WTC11 (cell line): ENCODE measurements around the gene CTNNA2. TPM values are rescaled to one million over a fixed set of nuclear protein-coding genes. Genes with fewer than 3 reads are reported as not detected.

Experiments
- ATAC-seq: fragments of 200-7000 bp; cut with Tn5 transposase; 2 replicates; pipeline ENCODE4 v1.10.0; 2021; ENCODE audit warnings: mild to moderate bottlenecking, moderate library complexity
- CTCF ChIA-PET: fragments of 300-600 bp; sonication (Branson Sonifier 250); formaldehyde crosslinking; loops from one replicate; lab custom pipeline; 2021; ENCODE audit warnings: antibody characterized with exemption; lab: Charles Lee
- POLR2A ChIA-PET: fragments of 350-600 bp; sonication (Branson Sonifier 250); formaldehyde crosslinking; loops from one replicate; lab custom pipeline; 2021; ENCODE audit warnings: antibody characterized with exemption; lab: Charles Lee
- DNase-seq: peaks from one replicate; pipeline ENCODE4 v3.0.0; 2021; ENCODE audit warnings: low spot score
- H3K27ac Mint-ChIP-seq: 2 replicates; pipeline ENCODE4 v1.8.0; 2021; ENCODE audit warnings: mixed read lengths
- H3K27me3 Mint-ChIP-seq: 2 replicates; pipeline ENCODE4 v1.8.0; 2021; ENCODE audit warnings: low read depth, mild to moderate bottlenecking, moderate library complexity, mixed read lengths
- H3K36me3 Mint-ChIP-seq: 2 replicates; pipeline ENCODE4 v1.8.0; 2021; ENCODE audit warnings: mixed read lengths
- H3K4me1 Mint-ChIP-seq: 2 replicates; pipeline ENCODE4 v1.8.0; 2022; ENCODE audit warnings: mixed read lengths
- H3K4me3 Mint-ChIP-seq: 2 replicates; pipeline ENCODE4 v1.8.0; 2021; ENCODE audit warnings: mild to moderate bottlenecking, moderate library complexity, mixed read lengths
- H3K9me3 Mint-ChIP-seq: 2 replicates; pipeline ENCODE4 v1.8.0; 2021; ENCODE audit warnings: mixed read lengths
- CBFB ChIP-seq: sonication (generic); formaldehyde crosslinking; IDR thresholded peaks from 2 replicates; pipeline ENCODE4 v1.8.1; 2022; ENCODE audit warnings: mild to moderate bottlenecking, low read depth, missing genetic modification reagents
- CDX4 ChIP-seq: fragments of 250-450 bp; sonication (Bioruptor Pico); IDR thresholded peaks from 2 replicates; pipeline ENCODE4 v1.9.0; 2021; ENCODE audit warnings: moderate library complexity, mild to moderate bottlenecking, inconsistent platforms, borderline replicate concordance
- CREB1 ChIP-seq: sonication (generic); formaldehyde crosslinking; IDR thresholded peaks from 2 replicates; pipeline ENCODE4 v1.8.0; 2023; ENCODE audit warnings: mild to moderate bottlenecking, missing genetic modification reagents
- E2F5 ChIP-seq: sonication (generic); formaldehyde crosslinking; IDR thresholded peaks from 2 replicates; pipeline ENCODE4 v1.8.1; 2022; ENCODE audit warnings: mild to moderate bottlenecking, moderate library complexity, missing genetic modification reagents
- ETV6 ChIP-seq: sonication (generic); formaldehyde crosslinking; IDR thresholded peaks from 2 replicates; pipeline ENCODE4 v1.8.1; 2022; ENCODE audit warnings: mild to moderate bottlenecking, missing genetic modification reagents
- FOXP1 ChIP-seq: sonication (generic); formaldehyde crosslinking; IDR thresholded peaks from 2 replicates; pipeline ENCODE4 v1.8.0; 2022; ENCODE audit warnings: missing genetic modification reagents, mild to moderate bottlenecking, moderate library complexity, borderline replicate concordance
- GTF2I ChIP-seq: fragments of 250-450 bp; sonication (Bioruptor Pico); conservative IDR thresholded peaks from 2 replicates; pipeline ENCODE4 v1.4.0; 2021; ENCODE audit warnings: mild to moderate bottlenecking
- IRF2 ChIP-seq: sonication (generic); formaldehyde crosslinking; IDR thresholded peaks from 2 replicates; pipeline ENCODE4 v1.8.0; 2022; ENCODE audit warnings: low read depth, missing genetic modification reagents, borderline replicate concordance
- JAZF1 ChIP-seq: fragments of 250-450 bp; sonication (Bioruptor Pico); IDR thresholded peaks from 2 replicates; pipeline ENCODE4 v1.9.0; 2021; ENCODE audit warnings: moderate library complexity, mild to moderate bottlenecking, inconsistent platforms
- NFYB ChIP-seq: sonication (generic); formaldehyde crosslinking; conservative IDR thresholded peaks from 2 replicates; pipeline ENCODE4 v1.8.0; 2022; ENCODE audit warnings: low read depth, missing genetic modification reagents
- NR2C2 ChIP-seq: sonication (generic); formaldehyde crosslinking; IDR thresholded peaks from 2 replicates; pipeline ENCODE4 v1.8.0; 2022; ENCODE audit warnings: mild to moderate bottlenecking, missing genetic modification reagents
- RELA ChIP-seq: sonication (generic); formaldehyde crosslinking; IDR thresholded peaks from 2 replicates; pipeline ENCODE4 v1.8.1; 2022; ENCODE audit warnings: missing genetic modification reagents, mild to moderate bottlenecking, borderline replicate concordance
- RORB ChIP-seq: fragments of 250-450 bp; sonication (Bioruptor Pico); IDR thresholded peaks from 2 replicates; pipeline ENCODE4 v1.9.0; 2021; ENCODE audit warnings: mild to moderate bottlenecking
- SMAD3 ChIP-seq: sonication (generic); formaldehyde crosslinking; IDR thresholded peaks from 2 replicates; pipeline ENCODE4 v1.8.0; 2022; ENCODE audit warnings: missing genetic modification reagents, mild to moderate bottlenecking, borderline replicate concordance
- SMAD4 ChIP-seq: sonication (generic); formaldehyde crosslinking; IDR thresholded peaks from 2 replicates; pipeline ENCODE4 v1.8.0; 2022; ENCODE audit warnings: mild to moderate bottlenecking, missing genetic modification reagents
- ZBTB21 ChIP-seq: sonication (generic); formaldehyde crosslinking; IDR thresholded peaks from 2 replicates; pipeline ENCODE4 v1.8.1; 2023; ENCODE audit warnings: mild to moderate bottlenecking, missing genetic modification reagents, borderline replicate concordance
- ZNF121 ChIP-seq: sonication (generic); formaldehyde crosslinking; IDR thresholded peaks from 2 replicates; pipeline ENCODE4 v1.8.0; 2023; ENCODE audit warnings: missing genetic modification reagents
- ZNF263 ChIP-seq: sonication (generic); formaldehyde crosslinking; IDR thresholded peaks from 2 replicates; pipeline ENCODE4 v1.8.1; 2022; ENCODE audit warnings: low read depth, mild to moderate bottlenecking, moderate library complexity, missing genetic modification reagents
- ZNF416 ChIP-seq: fragments of 250-450 bp; sonication (Bioruptor Pico); IDR thresholded peaks from 2 replicates; pipeline ENCODE4 v1.9.0; 2021; ENCODE audit warnings: mild to moderate bottlenecking, inconsistent platforms
- total RNA-seq: library from RNA; stranded (reverse); gene quantifications from 3 replicates; pipeline ENCODE4 v1.2.3, GENCODE V29; 2021
- TF ChIP-seq, protein P1 (sequence below): sonication (generic); formaldehyde crosslinking; IDR thresholded peaks from 2 replicates; pipeline ENCODE4 v1.8.1; 2023; ENCODE audit warnings: mild to moderate bottlenecking, moderate library complexity, missing genetic modification reagents
- TF ChIP-seq, protein P2 (sequence below): sonication (generic); formaldehyde crosslinking; IDR thresholded peaks from 2 replicates; pipeline ENCODE4 v1.8.1; 2023; ENCODE audit warnings: mild to moderate bottlenecking, missing genetic modification reagents, moderate library complexity

Gene CTNNA2
- total RNA-seq, 1 experiment from 2014 or later = 3.8 TPM

DNA sequence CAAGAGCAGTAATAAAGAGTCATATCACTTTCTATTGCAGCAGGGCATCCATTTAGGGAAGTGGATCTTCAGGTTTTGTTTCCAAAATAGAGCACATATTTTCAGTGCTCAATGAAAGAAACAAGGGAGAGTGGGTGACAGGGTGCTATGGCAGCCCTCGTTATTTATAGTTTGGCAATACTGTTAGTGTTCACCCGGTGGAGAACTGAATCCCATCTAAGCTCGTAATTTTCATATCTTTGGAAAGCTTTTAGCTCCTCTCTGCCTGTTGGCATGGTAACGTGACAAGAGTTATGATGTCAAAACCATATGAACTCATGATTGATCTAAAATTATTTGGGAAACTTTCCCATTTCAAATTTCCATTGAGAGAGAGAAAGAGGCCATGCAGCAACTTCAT lies 459.8 kb downstream of the CTNNA2 start:
- TF ChIP-seq SMAD4 (CRISPR knock-in tag) (no peak), ZNF121 (CRISPR knock-in tag) (no peak), JAZF1 (CRISPR knock-in tag) (no peak), CDX4 (no peak), ZBTB21 (CRISPR knock-in tag) (no peak), GTF2I (CRISPR knock-in tag) (no peak), FOXP1 (CRISPR knock-in tag) (no peak), NR2C2 (CRISPR knock-in tag) (no peak), E2F5 (no peak)
- TF ChIP-seq, protein P1, sequence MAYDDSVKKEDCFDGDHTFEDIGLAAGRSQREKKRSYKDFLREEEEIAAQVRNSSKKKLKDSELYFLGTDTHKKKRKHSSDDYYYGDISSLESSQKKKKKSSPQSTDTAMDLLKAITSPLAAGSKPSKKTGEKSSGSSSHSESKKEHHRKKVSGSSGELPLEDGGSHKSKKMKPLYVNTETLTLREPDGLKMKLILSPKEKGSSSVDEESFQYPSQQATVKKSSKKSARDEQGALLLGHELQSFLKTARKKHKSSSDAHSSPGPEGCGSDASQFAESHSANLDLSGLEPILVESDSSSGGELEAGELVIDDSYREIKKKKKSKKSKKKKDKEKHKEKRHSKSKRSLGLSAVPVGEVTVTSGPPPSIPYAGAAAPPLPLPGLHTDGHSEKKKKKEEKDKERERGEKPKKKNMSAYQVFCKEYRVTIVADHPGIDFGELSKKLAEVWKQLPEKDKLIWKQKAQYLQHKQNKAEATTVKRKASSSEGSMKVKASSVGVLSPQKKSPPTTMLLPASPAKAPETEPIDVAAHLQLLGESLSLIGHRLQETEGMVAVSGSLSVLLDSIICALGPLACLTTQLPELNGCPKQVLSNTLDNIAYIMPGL = no peak
- TF ChIP-seq, protein P2, sequence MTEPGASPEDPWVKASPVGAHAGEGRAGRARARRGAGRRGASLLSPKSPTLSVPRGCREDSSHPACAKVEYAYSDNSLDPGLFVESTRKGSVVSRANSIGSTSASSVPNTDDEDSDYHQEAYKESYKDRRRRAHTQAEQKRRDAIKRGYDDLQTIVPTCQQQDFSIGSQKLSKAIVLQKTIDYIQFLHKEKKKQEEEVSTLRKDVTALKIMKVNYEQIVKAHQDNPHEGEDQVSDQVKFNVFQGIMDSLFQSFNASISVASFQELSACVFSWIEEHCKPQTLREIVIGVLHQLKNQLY (CRISPR knock-in tag) = no peak
- H3K9me3 Mint-ChIP-seq = peaks cover 17% of the 10 kb centered on the region
- peaks cover 81% of the 10 kb centered on the region for H3K4me1 Mint-ChIP-seq
- ATAC-seq = no peak
- H3K27me3 Mint-ChIP-seq = no peaks in the 10 kb centered on the region
- ChIA-PET CTCF (no interaction called here), POLR2A (no interaction called here)
- peak overlapping the region; percentile 28 for H3K27ac Mint-ChIP-seq
- no peak for DNase-seq
- H3K4me3 Mint-ChIP-seq = no peak overlapping the region
- peaks cover 2% of the 10 kb centered on the region for H3K36me3 Mint-ChIP-seq

DNA sequence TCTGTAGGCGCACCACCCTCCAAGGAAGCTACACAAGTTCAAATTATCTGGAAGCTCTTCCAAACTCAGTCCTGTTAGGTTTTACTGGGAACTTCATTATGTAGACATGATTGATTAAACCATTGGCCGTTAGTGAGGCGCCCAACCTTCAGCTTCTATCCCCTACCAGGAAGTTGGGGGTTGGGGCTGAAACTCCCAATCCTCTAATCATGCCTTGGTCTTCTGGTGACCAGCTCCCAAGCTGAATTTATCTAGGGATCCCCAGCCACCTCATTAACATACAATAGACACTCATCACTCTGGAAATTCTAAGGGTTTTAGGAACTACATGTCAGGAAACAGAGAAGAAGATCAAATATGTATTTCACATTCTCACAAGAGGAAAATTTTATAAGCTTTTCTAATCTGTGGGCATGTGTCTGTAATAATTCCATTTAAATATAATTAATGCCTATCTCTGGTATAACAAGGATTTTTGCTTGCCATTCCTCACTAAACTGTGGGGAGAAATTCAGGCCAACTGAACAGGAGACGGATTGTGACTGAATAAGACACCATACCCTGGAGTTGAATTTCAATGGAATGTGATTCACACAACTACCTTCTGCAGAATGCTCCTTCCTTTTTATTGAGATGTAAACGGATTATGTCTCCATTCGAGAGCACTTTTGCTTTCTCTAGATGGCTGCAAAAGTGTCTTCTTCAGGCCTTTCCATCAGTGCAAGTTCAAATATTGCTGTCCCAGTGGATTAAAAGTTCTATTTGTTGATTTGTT lies 463.1 kb downstream of the CTNNA2 start:
- Mint-ChIP-seq H3K27me3 (no peaks in the 10 kb centered on the region), H3K36me3 (peaks cover 2% of the 10 kb centered on the region), H3K4me3 (peak overlapping the region; percentile 31), H3K9me3 (peaks cover 17% of the 10 kb centered on the region), H3K4me1 (peaks cover 84% of the 10 kb centered on the region), H3K27ac (peak overlapping the region; percentile 95)
- TF ChIP-seq, protein P2 (CRISPR knock-in tag) = no peak
- TF ChIP-seq ZNF263 (no peak), RORB (no peak), ETV6 (no peak), RELA (CRISPR knock-in tag) (no peak), ZNF416 (CRISPR knock-in tag) (no peak), SMAD3 (CRISPR knock-in tag) (no peak), CREB1 (CRISPR knock-in tag) (no peak), CBFB (CRISPR knock-in tag) (no peak), FOXP1 (CRISPR knock-in tag) (no peak), NFYB (no peak), IRF2 (CRISPR knock-in tag) (no peak)
- ChIA-PET CTCF (no interaction called here), POLR2A (no interaction called here)
- ATAC-seq = peak; percentile 39
- no peak for DNase-seq
